SK-N-SH (cell line): Measurements from ENCODE around the gene EVA1A. TPM values are rescaled to one million over a fixed set of nuclear protein-coding genes. Genes with fewer than 3 reads are reported as not detected.

Experiments used
- CTCF ChIA-PET: fragments of 300-600, 350-600 bp; formaldehyde crosslinking; extraction: SDS; loops from one replicate; lab custom pipeline; 2021; lab: Yijun Ruan, JAX
- POLR2A ChIA-PET: fragments of 350-600 bp; sonication (Branson Sonifier 250); formaldehyde crosslinking; extraction: SDS; loops from one replicate; lab custom pipeline; 2020; ENCODE audit warnings: antibody characterized with exemption, inconsistent platforms; lab: Yijun Ruan, JAX
- DNase-seq: peaks from one replicate; pipeline ENCODE4 v3.0.0; 2012
- H2AFZ ChIP-seq: fragments of 200-600 bp; sonication (generic); 2 replicates; pipeline ENCODE4 v1.8.1; 2016; ENCODE audit warnings: antibody characterized with exemption, mild to moderate bottlenecking, low read depth
- H3F3A ChIP-seq: fragments of 200-600 bp; sonication (generic); replicated peaks from 2 replicates; pipeline ENCODE3; 2016; ENCODE audit warnings: antibody characterized with exemption, mild to moderate bottlenecking; ENCODE audit not compliant: insufficient read depth
- H3K27ac ChIP-seq, 2 experiments: fragments of 200-500 bp in 1 of 2; fragments of 200-600 bp in 1 of 2; sonication (Bioruptor generic) in 1 of 2; sonication (generic), shearing (Covaris generic) in 1 of 2; 2 replicates each; pipeline versions ENCODE4 v1.5.1 to v1.6.1; 2014 to 2016; ENCODE audit warnings: low read depth in 2 of 2, inconsistent platforms in 1 of 2, low read length in 1 of 2, mild to moderate bottlenecking in 1 of 2, mixed read lengths in 1 of 2
- H3K27me3 ChIP-seq: fragments of 200-600 bp; sonication (generic), shearing (Covaris generic); 2 replicates; pipeline ENCODE4 v1.6.1; 2016; ENCODE audit warnings: mixed run types; ENCODE audit not compliant: insufficient read depth
- H3K36me3 ChIP-seq, 2 experiments: fragments of 200-500 bp in 1 of 2; fragments of 200-600 bp in 1 of 2; sonication (Bioruptor generic) in 1 of 2; sonication (generic) in 1 of 2; replicated peaks in 1 of 2; 2 replicates each; pipeline versions ENCODE3 to v1.5.1; 2014 to 2016; ENCODE audit warnings: low read length in 1 of 2, mild to moderate bottlenecking in 1 of 2; ENCODE audit not compliant: insufficient read depth in 2 of 2, control insufficient read depth in 1 of 2
- H3K4me1 ChIP-seq, 2 experiments: fragments of 200-500 bp in 1 of 2; fragments of 200-600 bp in 1 of 2; sonication (Bioruptor generic) in 1 of 2; sonication (generic), shearing (Covaris generic) in 1 of 2; 2 replicates each; pipeline versions ENCODE4 v1.5.1 to v1.6.1; 2014 to 2016; ENCODE audit warnings: low read depth in 1 of 2, low read length in 1 of 2, mixed run types in 1 of 2; ENCODE audit not compliant: insufficient read depth in 2 of 2, control insufficient read depth in 1 of 2
- H3K4me2 ChIP-seq: fragments of 200-600 bp; sonication (generic), shearing (Covaris generic); 2 replicates; pipeline ENCODE4 v1.6.1; 2017; ENCODE audit warnings: mixed run types
- H3K4me3 ChIP-seq, 2 experiments: fragments of 200-500 bp in 1 of 2; fragments of 200-600 bp in 1 of 2; sonication (Bioruptor generic) in 1 of 2; sonication (generic), shearing (Covaris generic) in 1 of 2; 2 replicates each; pipeline versions ENCODE4 v1.5.1 to v1.8.1; 2014 to 2016; ENCODE audit warnings: low read depth in 2 of 2, inconsistent platforms in 1 of 2, low read length in 1 of 2, mild to moderate bottlenecking in 1 of 2, mixed read lengths in 1 of 2, moderate library complexity in 1 of 2
- H3K79me2 ChIP-seq: fragments of 200-600 bp; sonication (generic); 2 replicates; pipeline ENCODE4 v1.8.1; 2017; ENCODE audit warnings: mild to moderate bottlenecking; ENCODE audit not compliant: insufficient read depth
- H3K9ac ChIP-seq: fragments of 200-600 bp; sonication (generic); 2 replicates; pipeline ENCODE4 v1.6.1; 2017; ENCODE audit warnings: mixed run types
- H3K9me2 ChIP-seq: fragments of 200-600 bp; sonication (generic); 2 replicates; pipeline ENCODE4 v1.6.1; 2017; ENCODE audit warnings: mixed run types
- H3K9me3 ChIP-seq: fragments of 200-600 bp; sonication (generic); 2 replicates; pipeline ENCODE4 v1.6.1; 2017; ENCODE audit warnings: mixed run types, mild to moderate bottlenecking, moderate library complexity
- H4K20me1 ChIP-seq: fragments of 200-600 bp; sonication (generic); 2 replicates; pipeline ENCODE4 v1.6.1; 2017; ENCODE audit warnings: mild to moderate bottlenecking, mixed run types; ENCODE audit not compliant: insufficient read depth
- FOSL2 ChIP-seq: IDR thresholded peaks from 2 replicates; pipeline ENCODE4 v1.4.0; 2012; ENCODE audit warnings: low read depth, mild to moderate bottlenecking, moderate library complexity, borderline replicate concordance
- GABPA ChIP-seq: IDR thresholded peaks from 2 replicates; pipeline ENCODE4 v1.4.0; 2012; ENCODE audit warnings: low read depth, mild to moderate bottlenecking
- RAD21 ChIP-seq: IDR thresholded peaks from 2 replicates; pipeline ENCODE4 v1.6.1; 2012; ENCODE audit warnings: mild to moderate bottlenecking, low read length
- SMC3 ChIP-seq: IDR thresholded peaks from 2 replicates; pipeline ENCODE4 v1.6.1; 2012; ENCODE audit warnings: low read depth, low read length, improper control_type of control experiment
- WGBS: methylation state at CpG from one replicate; pipeline ENCODE4 v1.1.6; 2017; ENCODE audit warnings: low lambda C conversion rate; 5-methylcytosine and 5-hydroxymethylcytosine counted together
- polyA plus RNA-seq, 3 experiments: library from polyadenylated mRNA; depleted of rRNA; stranded (reverse); fragments of >200 nt; gene quantifications; 2 replicates each; pipeline ENCODE4 v1.2.3, GENCODE V29; 2012
- TF ChIP-seq, protein P1 (sequence below): fragments of 150-350 bp; IDR thresholded peaks from 2 replicates; pipeline ENCODE4 v1.6.1; 2017; ENCODE audit warnings: antibody characterized with exemption, low read length, low read depth, borderline replicate concordance
- TF ChIP-seq, protein P2 (sequence below): IDR thresholded peaks from 2 replicates; pipeline ENCODE4 v1.4.0; 2012; ENCODE audit warnings: low read depth
- TF ChIP-seq, protein P3 (sequence below): IDR thresholded peaks from 2 replicates; pipeline ENCODE4 v1.4.0; 2012; ENCODE audit warnings: low read depth, borderline replicate concordance
- TF ChIP-seq, protein P4 (sequence below): fragments of 200-600 bp; sonication (generic); IDR thresholded peaks from 2 replicates; pipeline ENCODE4 v1.6.1; 2017; ENCODE audit warnings: antibody characterized with exemption, mild to moderate bottlenecking, moderate library complexity

Gene EVA1A
- polyA plus RNA-seq, 1 of the 3 experiments (the other 2 are of a cell fraction): 93.0 TPM

DNA sequence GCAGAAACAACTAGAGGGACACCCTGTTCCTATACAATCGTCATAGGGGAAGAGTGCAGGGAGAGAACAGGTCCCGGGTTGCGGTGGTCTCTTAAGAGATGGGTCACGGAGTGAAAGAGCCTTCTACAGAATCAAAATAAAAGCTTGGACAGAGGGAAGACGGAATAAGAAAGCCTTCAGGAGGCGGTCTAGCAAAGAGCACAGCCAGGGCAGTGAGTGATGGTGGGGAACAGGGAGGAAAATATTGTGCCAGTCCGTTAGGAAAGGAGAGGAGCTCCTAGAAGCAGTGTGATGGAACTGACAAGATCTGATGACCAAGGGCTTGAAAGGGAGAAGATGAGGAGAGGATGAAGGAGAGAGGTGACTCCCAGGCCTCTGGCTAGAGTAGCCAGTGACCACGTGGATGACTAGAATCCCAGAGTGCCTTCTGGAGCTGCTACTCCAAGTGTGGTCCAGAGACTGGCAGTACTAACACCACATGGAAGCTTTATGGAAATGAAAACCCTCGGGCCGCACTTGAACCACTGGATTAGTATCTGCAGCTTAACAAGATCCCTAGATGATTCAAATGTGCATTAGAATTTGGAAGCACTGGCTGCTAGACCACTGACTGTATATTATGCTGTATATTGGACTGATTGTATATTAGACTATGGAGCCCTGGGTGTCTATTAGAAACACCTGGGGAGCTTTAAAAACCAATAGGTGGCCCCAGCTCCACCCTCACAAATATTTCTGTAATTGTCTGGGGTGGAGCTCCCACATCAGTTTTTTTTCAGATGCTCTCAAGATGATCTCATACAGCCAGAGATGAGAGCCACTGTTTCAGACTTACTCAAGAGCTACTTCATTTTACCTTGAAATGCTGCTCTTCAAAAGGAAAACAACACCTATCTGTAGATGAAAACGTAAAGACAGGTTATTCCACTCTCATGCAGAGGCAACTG, 1.1 kb upstream of the EVA1A start:
- peak overlapping the region; percentile 58 to 92; a peak in 3 of 4 replicates for H3K4me3 ChIP-seq
- peaks cover 68% of the 10 kb centered on the region for H3K79me2 ChIP-seq
- H3K27ac ChIP-seq: peak overlapping the region; percentile 72 to 95
- H4K20me1 ChIP-seq: peaks cover 25% of the 10 kb centered on the region
- DNase-seq: no peak
- H3K4me1 ChIP-seq: peaks cover 10 to 37% of the 10 kb centered on the region in 2 experiments
- peak overlapping the region; percentile 94 for H3K9ac ChIP-seq
- H3F3A ChIP-seq: peaks cover 37% of the 10 kb centered on the region
- peak overlapping the region; percentile 88 for H3K4me2 ChIP-seq
- CTCF ChIA-PET: interaction anchor here (0.9 to 4.2 kb wide), 7 partner anchors 12 to 371 kb away, joined by 3 to 33 read pairs (median 6); no protein-coding TSS in a partner anchor
- POLR2A ChIA-PET: no interaction called here
- no peaks in the 10 kb centered on the region for H3K27me3 ChIP-seq
- H3K36me3 ChIP-seq: peaks cover 11 to 16% of the 10 kb centered on the region in 2 experiments
- 0 out of 2 replicates have a peak overlapping the region, but pooled peaks have one; percentile 39 for H2AFZ ChIP-seq
- no peaks in the 10 kb centered on the region for H3K9me3 ChIP-seq
- H3K9me2 ChIP-seq: no peaks in the 10 kb centered on the region
- 58% methylated on average over 11 of the region's 11 CpGs for WGBS
- TF ChIP-seq, protein P1, sequence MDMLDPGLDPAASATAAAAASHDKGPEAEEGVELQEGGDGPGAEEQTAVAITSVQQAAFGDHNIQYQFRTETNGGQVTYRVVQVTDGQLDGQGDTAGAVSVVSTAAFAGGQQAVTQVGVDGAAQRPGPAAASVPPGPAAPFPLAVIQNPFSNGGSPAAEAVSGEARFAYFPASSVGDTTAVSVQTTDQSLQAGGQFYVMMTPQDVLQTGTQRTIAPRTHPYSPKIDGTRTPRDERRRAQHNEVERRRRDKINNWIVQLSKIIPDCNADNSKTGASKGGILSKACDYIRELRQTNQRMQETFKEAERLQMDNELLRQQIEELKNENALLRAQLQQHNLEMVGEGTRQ: no peak
- TF ChIP-seq FOSL2 (no peak), GABPA (no peak)
- TF ChIP-seq, protein P2, sequence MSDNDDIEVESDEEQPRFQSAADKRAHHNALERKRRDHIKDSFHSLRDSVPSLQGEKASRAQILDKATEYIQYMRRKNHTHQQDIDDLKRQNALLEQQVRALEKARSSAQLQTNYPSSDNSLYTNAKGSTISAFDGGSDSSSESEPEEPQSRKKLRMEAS: peak; percentile 57; the same call in 1 of the 2 replicates
- TF ChIP-seq, all 33 proteins: peak for 1

DNA sequence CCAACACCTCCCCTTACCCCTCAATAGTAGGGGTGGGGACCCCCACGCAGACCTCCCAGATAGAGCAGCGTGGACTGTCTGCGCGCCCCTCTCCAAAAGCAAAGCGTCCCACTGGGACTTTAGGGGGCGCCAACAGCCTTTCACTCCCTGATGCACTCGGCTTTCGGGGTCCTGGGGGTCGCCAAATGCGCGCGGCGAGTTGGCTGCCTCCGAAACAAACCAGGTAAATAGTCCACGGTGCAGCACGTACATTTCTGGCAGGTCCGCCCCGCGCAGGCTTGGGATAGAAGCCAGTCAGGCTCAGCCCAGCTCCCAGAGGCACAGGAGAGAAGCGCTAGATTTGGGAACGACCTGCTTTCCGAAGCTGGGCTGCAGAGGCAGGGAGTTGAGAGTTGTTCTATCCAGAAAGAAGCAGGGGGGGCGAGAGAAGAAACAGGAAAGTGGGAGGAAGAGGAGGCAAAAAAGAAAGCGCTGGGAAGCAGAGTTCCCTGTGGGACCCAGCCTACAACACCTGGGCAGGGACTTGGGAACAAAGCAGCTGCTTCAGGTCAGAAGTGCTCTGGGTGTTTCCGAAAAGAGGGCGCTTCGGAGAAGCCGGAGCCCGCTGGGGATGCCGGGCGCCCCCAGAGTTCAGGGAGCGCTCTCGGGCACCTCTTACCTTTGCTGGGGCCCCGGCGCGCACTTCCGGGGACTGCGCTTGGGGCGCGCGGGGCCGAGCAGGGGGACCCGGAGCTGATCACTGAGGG, 544 bp downstream of the EVA1A start:
- CTCF ChIA-PET: interaction anchor here (0.6 to 4.2 kb wide), 11 partner anchors 12 to 95 kb away, joined by 3 to 33 read pairs (median 4); no protein-coding TSS in a partner anchor
- no peaks in the 10 kb centered on the region for H3K27me3 ChIP-seq
- H2AFZ ChIP-seq: peak overlapping the region; percentile 39
- peak overlapping the region; percentile 94 for H3K9ac ChIP-seq
- WGBS: under 1% methylated on average over 16 of the region's 43 CpGs
- H3K4me3 ChIP-seq: peak overlapping the region; percentile 58 to 92
- DNase-seq: peak; percentile 44
- peak; percentile 40 for TF ChIP-seq RAD21
- TF ChIP-seq, protein P3, sequence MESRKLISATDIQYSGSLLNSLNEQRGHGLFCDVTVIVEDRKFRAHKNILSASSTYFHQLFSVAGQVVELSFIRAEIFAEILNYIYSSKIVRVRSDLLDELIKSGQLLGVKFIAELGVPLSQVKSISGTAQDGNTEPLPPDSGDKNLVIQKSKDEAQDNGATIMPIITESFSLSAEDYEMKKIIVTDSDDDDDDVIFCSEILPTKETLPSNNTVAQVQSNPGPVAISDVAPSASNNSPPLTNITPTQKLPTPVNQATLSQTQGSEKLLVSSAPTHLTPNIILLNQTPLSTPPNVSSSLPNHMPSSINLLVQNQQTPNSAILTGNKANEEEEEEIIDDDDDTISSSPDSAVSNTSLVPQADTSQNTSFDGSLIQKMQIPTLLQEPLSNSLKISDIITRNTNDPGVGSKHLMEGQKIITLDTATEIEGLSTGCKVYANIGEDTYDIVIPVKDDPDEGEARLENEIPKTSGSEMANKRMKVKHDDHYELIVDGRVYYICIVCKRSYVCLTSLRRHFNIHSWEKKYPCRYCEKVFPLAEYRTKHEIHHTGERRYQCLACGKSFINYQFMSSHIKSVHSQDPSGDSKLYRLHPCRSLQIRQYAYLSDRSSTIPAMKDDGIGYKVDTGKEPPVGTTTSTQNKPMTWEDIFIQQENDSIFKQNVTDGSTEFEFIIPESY: no peak
- TF ChIP-seq, protein P4, sequence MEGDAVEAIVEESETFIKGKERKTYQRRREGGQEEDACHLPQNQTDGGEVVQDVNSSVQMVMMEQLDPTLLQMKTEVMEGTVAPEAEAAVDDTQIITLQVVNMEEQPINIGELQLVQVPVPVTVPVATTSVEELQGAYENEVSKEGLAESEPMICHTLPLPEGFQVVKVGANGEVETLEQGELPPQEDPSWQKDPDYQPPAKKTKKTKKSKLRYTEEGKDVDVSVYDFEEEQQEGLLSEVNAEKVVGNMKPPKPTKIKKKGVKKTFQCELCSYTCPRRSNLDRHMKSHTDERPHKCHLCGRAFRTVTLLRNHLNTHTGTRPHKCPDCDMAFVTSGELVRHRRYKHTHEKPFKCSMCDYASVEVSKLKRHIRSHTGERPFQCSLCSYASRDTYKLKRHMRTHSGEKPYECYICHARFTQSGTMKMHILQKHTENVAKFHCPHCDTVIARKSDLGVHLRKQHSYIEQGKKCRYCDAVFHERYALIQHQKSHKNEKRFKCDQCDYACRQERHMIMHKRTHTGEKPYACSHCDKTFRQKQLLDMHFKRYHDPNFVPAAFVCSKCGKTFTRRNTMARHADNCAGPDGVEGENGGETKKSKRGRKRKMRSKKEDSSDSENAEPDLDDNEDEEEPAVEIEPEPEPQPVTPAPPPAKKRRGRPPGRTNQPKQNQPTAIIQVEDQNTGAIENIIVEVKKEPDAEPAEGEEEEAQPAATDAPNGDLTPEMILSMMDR: peak; percentile 77
- 0 out of 2 replicates have a peak, but pooled peaks have one; percentile 16 for TF ChIP-seq SMC3
- H3K79me2 ChIP-seq: peaks cover 85% of the 10 kb centered on the region
- peaks cover 11 to 21% of the 10 kb centered on the region in 2 experiments for H3K36me3 ChIP-seq
- H3K9me2 ChIP-seq: no peaks in the 10 kb centered on the region
- POLR2A ChIA-PET: no interaction called here
- peaks cover 8 to 28% of the 10 kb centered on the region in 2 experiments for H3K4me1 ChIP-seq
- H3K4me2 ChIP-seq: peak overlapping the region; percentile 88
- H3F3A ChIP-seq: peaks cover 21% of the 10 kb centered on the region
- peaks cover 42% of the 10 kb centered on the region for H4K20me1 ChIP-seq
- H3K9me3 ChIP-seq: no peaks in the 10 kb centered on the region
- H3K27ac ChIP-seq: peak overlapping the region; percentile 72 to 95
